ENCODE measurements around the gene CPTP. TPM values are rescaled to one million over a fixed set of nuclear protein-coding genes. Genes with fewer than 3 reads are reported as not detected.

Gene CPTP
- total RNA-seq, 2 donors from 2014 or later, result 45.4 to 60.2 TPM

DNA sequence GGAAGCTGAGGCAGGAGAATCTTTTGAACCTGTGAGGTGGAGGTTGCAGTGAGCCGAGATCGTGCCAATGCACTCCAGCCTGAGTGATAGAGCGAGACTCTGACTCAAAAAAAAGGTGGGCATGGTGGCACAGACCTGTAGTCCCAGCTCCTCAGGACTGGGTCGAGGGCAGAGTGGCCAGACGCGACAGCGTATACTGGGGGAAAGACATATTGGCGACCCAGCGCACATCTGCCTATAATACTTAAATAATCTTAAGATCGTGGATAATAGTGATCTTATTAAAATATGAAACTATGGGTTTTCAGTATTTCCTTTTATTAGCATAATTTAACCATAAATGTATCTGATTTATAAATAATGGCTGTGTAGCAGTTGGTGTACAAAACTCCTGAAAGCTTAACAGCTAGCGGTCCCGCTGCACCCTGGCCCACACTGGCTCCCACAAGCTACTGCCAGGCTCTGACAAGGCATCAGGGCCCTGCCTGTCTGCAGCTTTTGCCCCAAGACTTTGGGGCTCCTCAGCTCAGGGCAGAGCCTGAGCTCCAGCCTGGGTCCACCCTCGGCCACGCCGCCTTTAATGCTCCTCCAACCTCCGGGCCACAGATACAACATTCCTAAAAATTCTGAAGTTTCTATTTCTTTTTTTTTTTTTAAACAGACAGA lies 53.1 kb downstream of the CPTP start:
- Histone ChIP-seq H3K9me3 (no peaks in the 10 kb centered on the region), H3K4me1 (peaks cover 17% of the 10 kb centered on the region), H3K27ac (no peak overlapping the region), H3K4me3 (no peak overlapping the region), H3K27me3 (no peaks in the 10 kb centered on the region), H3K36me3 (no peaks in the 10 kb centered on the region), H3K9ac (ENCODE audit: low read depth in 2 of 2, low read length in 2 of 2) (no peak overlapping the region)
- TF ChIP-seq CTCF (IDR thresholded peaks at IDR 0.05), result no peak
- DNase-seq, result no peak
- intact Hi-C loops (cut with DNase I), result no loop called here

Small RNA genes lying within 50 kb of the gene (microRNA-seq; reads per million reads assigned to microRNA genes)
- gene MIR6726, result not detected
- gene MIR6727, result not detected
- gene MIR6808, result not detected

Other genes with a start within 250 kb of the CPTP start
- gene C1orf159, start 208.7 kb upstream of the CPTP start, total RNA-seq, result 10 to 100 TPM; 18.9 to 36.0 TPM
- 1 to 10 TPM in 1 of 2 donors, under 1 TPM in 1; 0.64 to 2.3 TPM for gene TTLL10, start 150.9 kb upstream of the CPTP start, total RNA-seq
- gene TNFRSF18, start 118.2 kb upstream of the CPTP start, total RNA-seq, result 1 to 10 TPM in 1 of 2 donors, under 1 TPM in 1; 0.61 to 1.7 TPM
- gene TNFRSF4, start 110.6 kb upstream of the CPTP start, total RNA-seq, result 1 to 10 TPM; 1.2 to 2.3 TPM
- gene SDF4, start 92.8 kb upstream of the CPTP start, total RNA-seq, result 100 to 1,000 TPM; 202 to 325 TPM
- gene B3GALT6, start 92.6 kb upstream of the CPTP start, total RNA-seq, result 10 to 100 TPM in 1 of 2 donors, 1 to 10 TPM in 1; 8.0 to 12.0 TPM
- gene C1QTNF12, start 78.1 kb upstream of the CPTP start, total RNA-seq, result 10 to 100 TPM; 21.3 to 34.2 TPM
- 10 to 100 TPM; 43.1 to 83.3 TPM for gene UBE2J2, start 50.9 kb upstream of the CPTP start, total RNA-seq
- 1 to 10 TPM; 1.1 to 2.2 TPM for gene SCNN1D, start 44.4 kb upstream of the CPTP start, total RNA-seq
- gene ACAP3, start 16.9 kb upstream of the CPTP start, total RNA-seq, result 10 to 100 TPM; 34.1 to 68.1 TPM
- 10 to 100 TPM; 14.3 to 35.8 TPM for gene PUSL1, start 16.2 kb upstream of the CPTP start, total RNA-seq
- gene INTS11, start 142 bp upstream of the CPTP start, total RNA-seq, result 100 to 1,000 TPM in 1 of 2 donors, 10 to 100 TPM in 1; 70.6 to 126 TPM
- gene TAS1R3, start 6.5 kb downstream of the CPTP start, total RNA-seq, result under 1 TPM; 0.24 to 0.57 TPM
- 10 to 100 TPM; 49.9 to 71.3 TPM for gene DVL1, start 24.6 kb downstream of the CPTP start, total RNA-seq
- 10 to 100 TPM in 1 of 2 donors, 1 to 10 TPM in 1; 5.9 to 14.0 TPM for gene MXRA8, start 33.8 kb downstream of the CPTP start, total RNA-seq
- 100 to 1,000 TPM; 179 to 332 TPM for gene AURKAIP1, start 50.4 kb downstream of the CPTP start, total RNA-seq
- gene CCNL2, start 74.5 kb downstream of the CPTP start, total RNA-seq, result 100 to 1,000 TPM in 1 of 2 donors, 10 to 100 TPM in 1; 92.3 to 104 TPM
- 100 to 1,000 TPM in 1 of 2 donors, 10 to 100 TPM in 1; 88.1 to 143 TPM for gene MRPL20, start 82.5 kb downstream of the CPTP start, total RNA-seq
- gene ANKRD65, start 96.5 kb downstream of the CPTP start, total RNA-seq, result 1 to 10 TPM in 1 of 2 donors, under 1 TPM in 1; 0.57 to 2.0 TPM
- gene VWA1, start 110.9 kb downstream of the CPTP start, total RNA-seq, result 10 to 100 TPM; 43.5 to 74.0 TPM
- gene ATAD3C, start 124.9 kb downstream of the CPTP start, total RNA-seq, result under 1 TPM; 0.16 to 0.64 TPM
- gene ATAD3B, start 147.0 kb downstream of the CPTP start, total RNA-seq, result 10 to 100 TPM; 16.6 to 62.9 TPM
- 10 to 100 TPM; 19.6 to 74.0 TPM for gene ATAD3A, start 187.4 kb downstream of the CPTP start, total RNA-seq
- gene TMEM240, start 215.8 kb downstream of the CPTP start, total RNA-seq, result under 1 TPM; 0.77 to 0.91 TPM

All from colonic mucosa (tissue), 4 donors.